Motor neuron (in vitro differentiated cells): Measurements from ENCODE around the gene KCNJ16. TPM values are rescaled to one million over a fixed set of nuclear protein-coding genes. Genes with fewer than 3 reads are reported as not detected.
A peak's percentile ranks its signal among the peaks of the same experiment; 100 is the strongest.

Source experiments
- ATAC-seq, 8 experiments: fragments of 200-7000 bp; cut with Tn5 transposase; replicated peaks in 6 of 8; 2 replicates each; pipeline ENCODE4 v1.8.0; 2021; ENCODE audit warnings: mild to moderate bottlenecking in 8 of 8, moderate library complexity in 8 of 8
- H3K27ac ChIP-seq, 2 donors: fragments of 250-450 bp; sonication (Bioruptor Pico); 2 replicates each; pipeline ENCODE4 v1.9.0; 2021; ENCODE audit warnings: antibody characterized with exemption in 2 of 2, mild to moderate bottlenecking in 2 of 2, moderate library complexity in 1 of 2
- H3K4me1 ChIP-seq, 2 donors: fragments of 250-450 bp; sonication (Bioruptor Pico); replicated peaks in 1 of 2; 2 replicates each; pipeline ENCODE4 v1.6.1; 2021; ENCODE audit warnings: antibody characterized with exemption in 2 of 2, mild to moderate bottlenecking in 2 of 2, moderate library complexity in 1 of 2
- H3K4me3 ChIP-seq, 5 donors: fragments of 250-450 bp; sonication (Bioruptor Pico); 2 replicates each; pipeline ENCODE4 v1.9.0; 2021; ENCODE audit warnings: antibody characterized with exemption in 5 of 5, mild to moderate bottlenecking in 5 of 5, moderate library complexity in 4 of 5
- WGBS, 10 experiments: fragments of 450-650 bp; shearing (Covaris generic); methylation state at CpG; one replicate each; pipeline ENCODE4 v1.0.0; 2022; 5-methylcytosine and 5-hydroxymethylcytosine counted together
- in situ Hi-C, 9 experiments: fragments of 400-800 bp; cut with MboI; loops; one replicate each; pipeline ENCODE4 v1.15.0; 2021; ENCODE audit warnings: low sequenced_read_pairs in 9 of 9, low pct_unique_long_range_greater_than_20kb in 2 of 9; ENCODE audit not compliant: unreplicated experiment in 9 of 9
- total RNA-seq, 8 experiments: library from RNA; unstranded; fragments of 300-600 nt; gene quantifications; 2 replicates each; pipeline versions ENCODE4 v1.2.3 to v1.2.4, GENCODE V29; 2022

The KCNJ16 gene
- total RNA-seq, 8 experiments from 2014 or later: 0.10 to 6.4 (median 0.21) TPM; not detected in 1

- 43 to 100% (median 91%) methylated on average over 1 to 6 of the region's 6 CpGs; no CpG with 5 or more reads in 3 of the 10 experiments for whole genome bisulfite sequencing, 10 experiments
- Histone ChIP-seq H3K27ac (no peak overlapping the region), H3K4me3 (no peak overlapping the region), H3K4me1 (peaks cover 0 to 12% of the 10 kb centered on the region in 2 donors)
- ATAC-seq: no peak
- in situ Hi-C loops: loop anchor here in 2 of 9 experiments (25.0 kb wide), 1 partner anchor 540 kb away; no protein-coding TSS in a partner anchor
Measured at GRCh38 chr17:70127221-70127873, 52.3 kb downstream of the KCNJ16 start.

- in situ Hi-C loops: loop anchor here in 2 of 9 experiments (25.0 kb wide), 1 partner anchor 541 kb away; no protein-coding TSS in a partner anchor
- H3K4me1 ChIP-seq: peaks cover 0 to 2% of the 10 kb centered on the region in 2 donors
- 83 to 100% (median 95%) methylated on average over 2 to 20 of the region's 23 CpGs for WGBS, 10 experiments
- no peak overlapping the region for H3K27ac ChIP-seq
- ATAC-seq: no peak
- H3K4me3 ChIP-seq: no peak overlapping the region
Measured at GRCh38 chr17:70128727-70129238, 53.8 kb downstream of the KCNJ16 start.

DNA sequence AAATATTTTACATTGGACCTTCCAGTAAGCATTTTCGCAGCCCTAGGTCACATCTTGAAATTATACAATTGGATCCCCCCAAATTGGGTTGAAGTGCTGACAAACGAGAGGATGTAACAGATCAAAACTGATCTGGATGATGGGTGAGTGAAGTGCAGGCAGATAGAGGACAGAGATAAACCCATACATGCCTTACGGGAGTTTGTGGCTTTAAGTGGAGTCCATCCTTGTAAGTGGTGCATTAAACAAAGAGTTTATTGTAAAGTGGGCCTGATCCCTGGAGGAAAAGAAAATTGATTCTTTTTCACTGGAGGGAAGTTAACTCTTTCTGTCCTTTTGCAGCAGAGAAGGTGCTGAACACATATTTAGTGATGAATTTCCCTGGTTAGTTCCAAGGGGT lies 55.3 kb downstream of the KCNJ16 start:
- in situ Hi-C loops: loop anchor here in 2 of 9 experiments (25.0 kb wide), 1 partner anchor 543 kb away; no protein-coding TSS in a partner anchor

DNA sequence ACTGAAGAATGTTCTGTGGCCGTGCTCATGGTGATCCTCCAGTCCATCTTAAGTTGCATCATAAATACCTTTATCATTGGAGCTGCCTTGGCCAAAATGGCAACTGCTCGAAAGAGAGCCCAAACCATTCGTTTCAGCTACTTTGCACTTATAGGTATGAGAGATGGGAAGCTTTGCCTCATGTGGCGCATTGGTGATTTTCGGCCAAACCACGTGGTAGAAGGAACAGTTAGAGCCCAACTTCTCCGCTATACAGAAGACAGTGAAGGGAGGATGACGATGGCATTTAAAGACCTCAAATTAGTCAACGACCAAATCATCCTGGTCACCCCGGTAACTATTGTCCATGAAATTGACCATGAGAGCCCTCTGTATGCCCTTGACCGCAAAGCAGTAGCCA lies 57.5 kb downstream of the KCNJ16 start:
- WGBS, 10 experiments: 62 to 100% (median 98%) methylated on average over 1 to 7 of the region's 11 CpGs; no CpG with 5 or more reads in 2 of the 10 experiments
- Histone ChIP-seq H3K27ac (no peak overlapping the region), H3K4me1 (peaks cover 6 to 9% of the 10 kb centered on the region in 2 donors), H3K4me3 (no peak overlapping the region)
- in situ Hi-C loops: loop anchor here in 2 of 9 experiments (25.0 kb wide), 1 partner anchor 545 kb away; no protein-coding TSS in a partner anchor
- no peak for ATAC-seq

More for the DNA sequence above, 55.3 kb downstream of the KCNJ16 start:
- no peak for ATAC-seq
- H3K27ac ChIP-seq: no peak overlapping the region
- no peaks in the 10 kb centered on the region for H3K4me1 ChIP-seq
- 0 to 94% (median 84%) methylated on average over 1 to 3 of the region's 3 CpGs; no CpG with 5 or more reads in 2 of the 10 experiments for WGBS, 10 experiments
- no peak overlapping the region for H3K4me3 ChIP-seq

DNA sequence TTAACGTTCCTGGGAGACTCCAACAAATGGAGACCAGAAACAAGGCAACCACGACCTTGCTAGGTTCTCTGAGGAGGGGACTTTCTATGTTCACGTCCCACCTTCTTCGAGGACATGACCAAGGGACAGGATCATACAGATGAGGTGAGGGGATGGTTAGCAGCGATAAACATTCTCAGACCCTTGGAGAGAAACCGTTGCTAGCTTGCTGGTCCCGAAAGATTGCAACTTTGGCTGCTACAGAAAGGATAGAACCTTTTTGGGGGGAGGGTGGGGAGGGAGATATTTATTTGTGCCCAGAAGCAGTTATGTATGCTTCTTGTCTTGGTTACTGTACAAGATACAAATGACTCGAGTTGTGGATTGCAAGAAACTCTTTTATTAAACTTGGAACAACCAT lies 59.0 kb downstream of the KCNJ16 start:
- WGBS, 10 experiments: 40 to 100% (median 74%) methylated on average over 1 to 6 of the region's 8 CpGs; no CpG with 5 or more reads in 2 of the 10 experiments
- in situ Hi-C loops: loop anchor here in 2 of 9 experiments (25.0 kb wide), 1 partner anchor 547 kb away; no protein-coding TSS in a partner anchor
- no peak for ATAC-seq
- no peak overlapping the region for H3K4me3 ChIP-seq
- peaks cover 15 to 22% of the 10 kb centered on the region in 2 donors for H3K4me1 ChIP-seq
- no peak overlapping the region for H3K27ac ChIP-seq

DNA sequence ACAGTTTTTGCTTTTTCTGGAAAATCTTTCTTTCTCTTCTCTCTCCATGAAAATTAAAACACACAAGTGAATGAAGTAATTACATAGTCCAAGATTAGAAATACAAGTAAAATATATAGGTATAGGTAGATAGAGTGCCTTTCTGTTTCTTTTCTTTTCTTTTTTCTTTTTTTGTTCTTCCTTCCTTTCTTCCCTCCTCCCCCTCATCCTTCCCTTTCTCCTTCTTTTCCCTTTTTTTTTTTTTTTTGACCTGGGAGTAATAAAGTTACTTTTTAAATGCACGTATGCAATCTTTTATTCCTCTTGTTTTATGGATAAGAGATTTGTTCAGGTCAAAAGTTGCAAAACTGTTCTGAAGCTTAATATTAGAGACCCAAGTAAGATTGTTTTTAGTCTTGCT lies 59.8 kb downstream of the KCNJ16 start:
- Histone ChIP-seq H3K4me3 (no peak overlapping the region), H3K4me1 (peaks cover 15 to 22% of the 10 kb centered on the region in 2 donors), H3K27ac (no peak overlapping the region)
- in situ Hi-C loops: loop anchor here in 2 of 9 experiments (25.0 kb wide), 1 partner anchor 547 kb away; no protein-coding TSS in a partner anchor
- no peak for ATAC-seq
- 33 to 100% (median 100%) methylated on average over 1 of the region's 1 CpG; no CpG with 5 or more reads in 1 of the 10 experiments for WGBS, 10 experiments

DNA sequence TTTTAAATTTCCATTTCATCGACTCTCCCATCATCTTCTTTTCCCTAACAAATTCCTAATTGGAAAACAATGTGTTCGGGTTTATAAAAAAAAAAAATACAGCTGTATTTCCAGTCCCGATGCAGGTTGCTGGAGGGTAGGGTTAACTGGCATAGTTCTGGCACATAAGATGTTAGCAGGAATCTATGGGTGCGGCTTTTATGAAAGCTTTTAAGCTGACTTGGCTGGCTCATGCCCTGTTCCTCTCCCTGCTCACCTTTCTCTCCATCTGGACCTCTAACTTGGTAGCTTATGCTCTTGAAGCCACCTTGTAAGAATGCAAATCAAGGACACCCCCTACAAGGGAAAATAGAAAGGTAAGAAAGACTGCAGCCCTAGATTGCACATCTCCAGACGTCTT lies 61.1 kb downstream of the KCNJ16 start:
- H3K27ac ChIP-seq: no peak overlapping the region
- ATAC-seq: no peak
- WGBS, 10 experiments: 78 to 98% (median 91%) methylated on average over 2 to 5 of the region's 5 CpGs
- in situ Hi-C loops: loop anchor here in 2 of 9 experiments (25.0 kb wide), 1 partner anchor 549 kb away; no protein-coding TSS in a partner anchor
- peaks cover 15 to 22% of the 10 kb centered on the region in 2 donors for H3K4me1 ChIP-seq
- H3K4me3 ChIP-seq: no peak overlapping the region

DNA sequence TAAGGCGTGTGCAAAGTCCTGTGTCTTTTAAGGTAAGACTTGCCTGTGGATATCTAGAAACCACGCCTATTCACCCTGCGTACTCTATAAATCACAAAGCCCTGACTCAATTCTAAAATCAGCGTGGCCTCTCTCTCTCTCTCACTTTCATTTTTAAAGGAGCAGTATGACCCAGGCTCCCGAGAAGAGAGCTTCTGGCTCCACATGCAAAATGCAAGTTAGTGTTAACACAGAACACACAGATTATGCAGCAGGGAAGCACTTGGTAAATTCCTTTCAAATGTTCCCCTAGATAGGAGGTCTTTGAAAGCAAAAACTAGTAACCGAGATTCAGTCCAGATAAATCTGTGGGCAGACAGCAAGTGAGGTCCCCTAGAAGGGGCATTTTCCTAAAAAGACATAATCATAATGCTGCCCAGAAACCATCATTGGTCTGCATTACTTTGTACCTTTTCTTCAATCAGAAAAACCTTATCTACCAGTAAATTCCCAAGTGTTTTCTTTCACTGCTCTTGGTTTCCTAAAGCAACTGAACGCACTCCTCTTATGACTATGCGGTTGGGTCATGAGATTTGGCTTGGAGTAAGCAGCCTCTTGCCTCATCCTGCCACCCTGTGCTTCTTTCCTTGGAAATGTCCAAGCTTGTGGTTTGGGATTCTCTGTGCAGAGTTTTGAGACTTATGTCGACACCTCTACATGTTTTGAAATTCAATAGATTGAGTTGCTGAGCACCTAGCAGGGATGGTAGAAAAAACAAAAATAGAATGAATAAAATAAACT lies 62.6 kb downstream of the KCNJ16 start:
- 0 to 76% (median 36%) methylated on average over 1 to 8 of the region's 9 CpGs; no CpG with 5 or more reads in 1 of the 10 experiments for WGBS, 10 experiments
- Histone ChIP-seq H3K27ac (peak overlapping the region in 1 of 2 donors; percentile 32), H3K4me3 (no peak overlapping the region), H3K4me1 (peaks cover 15 to 22% of the 10 kb centered on the region in 2 donors)
- in situ Hi-C loops: loop anchor here in 2 of 9 experiments (25.0 kb wide), 1 partner anchor 550 kb away; no protein-coding TSS in a partner anchor
- ATAC-seq: peak; percentile 79 to 96 (median 94)

- in situ Hi-C loops: loop anchor here in 2 of 9 experiments (25.0 kb wide), 1 partner anchor 551 kb away; no protein-coding TSS in a partner anchor
Measured at GRCh38 chr17:70138291-70138865, 63.4 kb downstream of the KCNJ16 start.

DNA sequence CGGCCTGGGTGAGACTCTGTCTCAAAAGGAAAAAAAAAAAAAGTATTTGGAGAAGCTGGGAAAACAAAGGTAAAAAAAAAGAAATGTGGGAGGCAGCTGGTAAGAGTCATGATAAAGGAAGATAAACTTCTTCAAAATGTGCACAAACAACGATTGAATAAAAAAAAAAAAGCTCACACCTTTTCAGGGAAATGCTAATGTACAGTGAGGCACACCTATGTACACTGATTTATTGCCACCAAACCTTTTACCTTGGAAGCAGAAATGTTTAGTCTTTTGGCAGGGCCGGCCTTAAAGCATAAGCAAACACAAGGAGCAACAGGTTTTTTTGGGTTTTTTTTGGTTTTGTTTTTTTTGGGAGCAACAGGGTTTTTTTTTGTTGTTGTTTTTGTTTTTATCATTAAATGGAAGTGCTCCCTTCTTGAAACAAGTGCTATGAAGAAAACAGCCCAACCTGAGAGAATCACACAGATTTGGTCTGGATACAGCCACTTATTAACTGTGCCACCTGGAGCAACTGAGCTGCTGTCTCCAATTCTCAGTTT lies 64.5 kb downstream of the KCNJ16 start:
- WGBS, 10 experiments: 0 to 92% (median 56%) methylated on average over 1 to 3 of the region's 3 CpGs
- Histone ChIP-seq H3K4me1 (peaks cover 15 to 22% of the 10 kb centered on the region in 2 donors), H3K4me3 (no peak overlapping the region), H3K27ac (no peak overlapping the region)
- in situ Hi-C loops: loop anchor here in 2 of 9 experiments (25.0 kb wide), 1 partner anchor 552 kb away; no protein-coding TSS in a partner anchor
- no peak for ATAC-seq

More at GRCh38 chr17:70138291-70138865, 63.4 kb downstream of the KCNJ16 start:
- 6 to 100% (median 58%) methylated on average over 1 to 3 of the region's 3 CpGs for WGBS, 10 experiments
- Histone ChIP-seq H3K4me1 (peaks cover 15 to 22% of the 10 kb centered on the region in 2 donors), H3K27ac (no peak overlapping the region), H3K4me3 (no peak overlapping the region)
- peak in 1 of 8 experiments; percentile 18 for ATAC-seq

DNA sequence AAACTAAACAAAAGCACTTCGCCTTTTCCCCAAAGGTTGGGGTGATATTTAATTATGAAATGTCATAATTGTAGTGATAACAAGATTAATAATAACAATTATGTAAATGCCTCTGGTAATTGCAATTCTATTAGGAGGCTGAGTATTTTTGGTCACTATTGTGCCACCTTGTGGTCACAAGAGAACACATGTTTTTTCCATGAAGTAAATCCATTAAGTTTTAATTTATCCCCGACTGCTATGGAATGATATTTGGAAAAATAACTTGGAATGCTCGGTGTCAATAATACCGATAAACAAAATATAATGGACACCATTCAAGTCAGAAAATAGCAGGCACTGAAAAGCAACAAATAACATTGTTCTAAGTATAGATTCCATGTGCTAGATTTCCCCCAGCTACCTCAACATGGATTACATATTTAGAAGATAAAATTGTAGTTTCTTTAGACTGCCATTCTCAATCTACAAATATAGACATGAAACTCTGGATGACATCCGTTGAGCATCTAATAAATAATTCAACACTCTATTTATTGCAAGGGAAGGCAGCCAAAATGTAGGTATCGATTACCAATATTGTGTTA lies 69.3 kb downstream of the KCNJ16 start:
- no peak overlapping the region for H3K27ac ChIP-seq
- WGBS, 10 experiments: 0 to 33% (median 11%) methylated on average over 1 to 6 of the region's 6 CpGs
- no peaks in the 10 kb centered on the region for H3K4me1 ChIP-seq
- ATAC-seq: no peak
- in situ Hi-C loops: loop anchor here in 2 of 9 experiments (25.0 kb wide), 1 partner anchor 557 kb away; no protein-coding TSS in a partner anchor
- H3K4me3 ChIP-seq: no peak overlapping the region
